NCI-H1694 (cell line): ENCODE data around the gene GAPVD1.
A peak's percentile ranks its signal among the peaks of the same experiment; 100 is the strongest.

Experiments used
- DNase-seq: peaks from one replicate; lab custom pipeline; 2025; lab: John Stamatoyannopoulos, UW

The GAPVD1 gene

DNA sequence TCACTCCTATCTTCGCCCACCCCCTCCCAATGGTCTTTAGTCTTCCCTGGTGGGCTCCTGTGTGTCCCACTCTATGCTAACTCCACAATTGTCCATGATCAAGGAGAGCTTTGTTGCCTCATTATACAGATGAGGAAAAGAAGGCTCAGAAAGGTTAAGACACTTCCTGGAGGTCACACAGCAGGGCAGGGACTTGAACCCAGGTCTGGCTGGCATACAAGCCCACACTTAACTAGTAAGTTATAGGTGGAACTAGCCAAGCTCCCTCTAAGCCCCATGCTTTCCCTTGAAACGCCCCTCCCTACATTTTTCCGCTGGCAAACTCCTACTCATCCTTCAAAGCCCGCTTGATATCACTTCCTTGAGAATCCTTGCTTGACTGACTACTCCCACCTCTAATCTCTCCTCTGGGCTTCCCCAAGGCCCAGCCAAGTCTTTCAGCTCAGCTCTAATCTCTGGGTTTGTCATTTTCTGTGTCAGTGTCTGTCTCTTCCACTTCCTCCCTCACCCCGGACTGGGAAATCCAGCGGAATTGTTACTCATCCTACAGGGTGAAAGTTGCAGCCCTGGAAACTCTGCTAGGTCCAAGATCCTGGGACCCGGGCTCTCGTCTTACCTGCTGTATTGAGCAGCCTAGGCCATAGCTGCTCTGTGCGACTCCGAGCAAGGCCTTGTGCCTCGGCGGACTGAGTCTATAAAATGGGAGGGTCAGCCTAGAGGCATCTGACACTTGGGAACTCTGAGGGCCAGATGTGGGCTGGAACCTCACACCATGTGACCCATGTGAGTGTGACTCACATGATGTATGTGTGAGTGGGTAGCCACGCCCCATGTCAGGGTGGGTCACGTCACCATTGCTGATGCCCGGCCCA lies 144.5 kb downstream of the GAPVD1 start:
- no peak for DNase-seq

GRCh38 chr9:125406810-125407087 lies 145.1 kb downstream of the GAPVD1 start:
- DNase-seq: no peak

- DNase-seq: no peak
These were observed 145.9 kb downstream of the GAPVD1 start for GRCh38 chr9:125407432-125407973.

DNA sequence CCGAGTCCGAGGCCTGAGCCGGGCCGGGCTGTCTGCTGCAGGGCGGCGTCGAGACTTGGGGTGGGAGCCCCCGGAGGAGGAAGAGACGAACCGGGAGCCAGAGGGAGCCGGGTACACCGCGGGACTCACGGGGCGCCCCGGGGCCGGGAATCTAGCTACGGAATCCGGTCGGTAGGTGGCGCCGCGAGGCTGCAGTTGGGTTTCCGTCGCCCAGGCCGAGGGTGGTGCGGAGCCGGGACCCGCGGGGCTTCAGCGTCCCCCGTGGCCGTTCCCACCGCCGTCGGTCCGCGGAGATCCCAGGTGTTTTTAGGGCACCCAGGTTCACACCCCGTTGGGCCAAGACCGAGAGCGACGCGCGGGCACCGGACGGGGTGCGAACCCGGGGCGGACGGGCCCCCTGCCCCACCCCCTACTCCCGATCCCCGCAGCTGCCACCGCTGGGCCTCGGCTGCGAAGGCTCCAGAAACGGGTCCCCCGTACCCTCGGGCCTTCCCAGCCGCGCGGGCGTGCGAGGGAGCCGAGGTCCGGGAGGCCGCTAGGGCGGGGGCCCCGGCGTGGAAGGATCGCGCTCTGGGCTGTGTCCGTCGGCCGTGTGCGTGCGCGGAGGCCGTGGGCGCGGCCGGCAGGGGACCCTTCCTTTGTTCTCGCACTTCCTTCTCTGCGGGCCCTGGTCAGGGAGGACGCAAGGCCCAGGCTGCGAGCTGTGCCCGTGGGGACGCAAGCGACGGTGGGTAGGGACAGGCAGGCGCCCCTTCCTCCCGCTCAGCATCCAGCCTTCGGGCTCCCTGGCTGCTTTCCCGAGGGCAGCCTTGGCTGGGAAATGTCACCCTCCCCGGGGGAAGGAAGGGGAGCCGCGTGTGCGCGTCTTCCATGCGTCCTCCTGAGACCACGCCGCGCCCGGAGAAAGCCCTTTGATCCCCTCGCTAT lies 146.6 kb downstream of the GAPVD1 start:
- DNase-seq: peak; percentile 25

- no peak for DNase-seq
These were observed 147.6 kb downstream of the GAPVD1 start for GRCh38 chr9:125409217-125409636.

GRCh38 chr9:125409637-125410521 lies 148.3 kb downstream of the GAPVD1 start:
- DNase-seq: peak; percentile 3

DNA sequence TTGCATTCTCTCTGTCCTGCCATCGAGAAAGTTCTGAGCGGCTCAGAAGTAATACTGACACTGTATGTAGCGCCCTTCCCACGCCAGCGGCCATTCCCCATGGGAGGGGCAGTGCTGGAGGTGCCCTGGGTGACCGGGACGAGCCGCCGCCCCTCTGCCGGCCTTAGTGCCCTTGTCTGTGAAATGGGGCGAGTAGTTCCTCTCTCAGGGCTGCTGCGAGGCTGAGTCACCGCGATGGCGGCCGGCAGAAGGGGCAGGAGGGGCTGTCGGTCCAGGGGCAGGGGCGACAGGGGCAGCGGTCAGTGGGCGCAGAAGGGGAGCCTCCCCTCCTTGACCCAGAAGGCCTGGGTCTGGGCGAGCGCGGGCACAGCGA lies 148.9 kb downstream of the GAPVD1 start:
- DNase-seq: no peak

GRCh38 chr9:125411171-125411756 lies 149.6 kb downstream of the GAPVD1 start:
- no peak for DNase-seq

DNA sequence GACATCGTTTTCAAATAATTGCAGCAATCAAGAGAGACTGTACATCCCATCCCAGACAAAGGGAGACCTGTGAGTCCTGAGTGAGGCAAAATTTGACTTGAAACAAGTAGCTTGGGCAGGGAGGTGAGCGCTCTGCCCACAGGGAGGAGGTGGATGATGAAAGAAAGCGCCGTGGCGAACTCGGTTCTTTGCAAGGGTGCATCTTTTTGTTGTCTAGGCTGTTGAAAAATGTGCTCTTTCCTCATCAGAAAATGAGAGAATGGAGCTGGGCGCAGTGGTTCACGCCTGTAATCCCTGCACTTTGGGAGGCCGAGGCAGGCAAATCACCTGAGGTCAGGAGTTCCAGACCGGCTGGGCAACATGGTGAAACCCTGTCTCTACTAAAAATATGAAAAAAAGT lies 150.5 kb downstream of the GAPVD1 start:
- no peak for DNase-seq

GRCh38 chr9:125413579-125413978 lies 152.0 kb downstream of the GAPVD1 start:
- DNase-seq: no peak

- DNase-seq: no peak
These were observed 154.2 kb downstream of the GAPVD1 start for GRCh38 chr9:125415583-125416460.

- no peak for DNase-seq
These were observed 154.9 kb downstream of the GAPVD1 start for GRCh38 chr9:125416517-125416916.
